OCI-LY1 (cell line): Measurements from ENCODE around the gene PKDCC.

Experiments used
- H2AFZ ChIP-seq: fragments of 200-600 bp; sonication (generic), shearing (Covaris generic); 2 replicates; pipeline ENCODE4 v1.6.0; 2014; ENCODE audit warnings: antibody characterized with exemption, mild to moderate bottlenecking, low read length
- H3F3A ChIP-seq: fragments of 200-600 bp; sonication (generic), shearing (Covaris generic); 2 replicates; pipeline ENCODE4 v1.6.0; 2014; ENCODE audit warnings: mild to moderate bottlenecking, antibody characterized with exemption, low read length, moderate library complexity; ENCODE audit not compliant: insufficient read depth
- H3K27ac ChIP-seq: fragments of 200-600 bp; sonication (generic); 2 replicates; pipeline ENCODE4 v1.5.1; 2014; ENCODE audit warnings: low read length, mixed run types, mild to moderate bottlenecking, low read depth; ENCODE audit not compliant: poor library complexity, severe bottlenecking
- H3K27me3 ChIP-seq: fragments of 200-600 bp; sonication (generic); 2 replicates; pipeline ENCODE4 v1.6.0; 2014; ENCODE audit warnings: antibody characterized with exemption, mild to moderate bottlenecking, low read length, moderate library complexity; ENCODE audit not compliant: insufficient read depth
- H3K36me3 ChIP-seq: fragments of 200-600 bp; sonication (generic); 2 replicates; pipeline ENCODE4 v1.6.1; 2014; ENCODE audit warnings: mild to moderate bottlenecking, antibody characterized with exemption, low read length, moderate library complexity, mixed read lengths; ENCODE audit not compliant: insufficient read depth
- H3K4me1 ChIP-seq: fragments of 200-600 bp; sonication (generic); 2 replicates; pipeline ENCODE4 v1.5.1; 2014; ENCODE audit warnings: mild to moderate bottlenecking, low read length, moderate library complexity; ENCODE audit not compliant: insufficient read depth, severe bottlenecking
- H3K4me2 ChIP-seq: fragments of 200-600 bp; sonication (generic), shearing (Covaris generic); 2 replicates; pipeline ENCODE4 v1.6.1; 2014; ENCODE audit warnings: low read length
- H3K4me3 ChIP-seq: fragments of 200-600 bp; sonication (generic); 2 replicates; pipeline ENCODE4 v1.5.1; 2014; ENCODE audit warnings: low read length, low read depth, mild to moderate bottlenecking, mixed read lengths; ENCODE audit not compliant: poor library complexity, severe bottlenecking
- H3K79me2 ChIP-seq: fragments of 200-600 bp; shearing (Covaris generic); 2 replicates; pipeline ENCODE4 v1.6.1; 2016; ENCODE audit warnings: mixed run types, low read length, mixed read lengths; ENCODE audit not compliant: insufficient read depth
- H3K9ac ChIP-seq: fragments of 200-600 bp; sonication (generic), shearing (Covaris generic); 2 replicates; pipeline ENCODE4 v1.6.1; 2014; ENCODE audit warnings: mild to moderate bottlenecking, low read length, mixed read lengths
- H3K9me2 ChIP-seq: fragments of 200-600 bp; sonication (generic), shearing (Covaris generic); 2 replicates; pipeline ENCODE4 v1.6.1; 2014; ENCODE audit warnings: low read depth, mild to moderate bottlenecking, low read length, mixed read lengths
- H3K9me3 ChIP-seq: fragments of 200-600 bp; shearing (Covaris generic); 2 replicates; pipeline ENCODE4 v1.6.1; 2014; ENCODE audit warnings: low read length, mixed read lengths
- H4K20me1 ChIP-seq: fragments of 200-600 bp; sonication (generic), shearing (Covaris generic); 2 replicates; pipeline ENCODE4 v1.6.0; 2016; ENCODE audit warnings: mild to moderate bottlenecking, low read length; ENCODE audit not compliant: insufficient read depth
- EZH2 ChIP-seq: fragments of 200-600 bp; sonication (generic), shearing (Covaris generic); IDR thresholded peaks from 2 replicates; pipeline ENCODE4 v1.8.0; 2017; ENCODE audit warnings: borderline replicate concordance, mixed run types, mild to moderate bottlenecking, antibody characterized with exemption, low read length, moderate library complexity, mixed read lengths
- TF ChIP-seq, protein P1 (sequence below): fragments of 200-600 bp; sonication (generic), shearing (Covaris generic); IDR thresholded peaks from 2 replicates; pipeline ENCODE4 v1.5.1; 2017; ENCODE audit warnings: mild to moderate bottlenecking, antibody characterized with exemption, low read length, moderate library complexity, mixed read lengths

PKDCC gene

DNA sequence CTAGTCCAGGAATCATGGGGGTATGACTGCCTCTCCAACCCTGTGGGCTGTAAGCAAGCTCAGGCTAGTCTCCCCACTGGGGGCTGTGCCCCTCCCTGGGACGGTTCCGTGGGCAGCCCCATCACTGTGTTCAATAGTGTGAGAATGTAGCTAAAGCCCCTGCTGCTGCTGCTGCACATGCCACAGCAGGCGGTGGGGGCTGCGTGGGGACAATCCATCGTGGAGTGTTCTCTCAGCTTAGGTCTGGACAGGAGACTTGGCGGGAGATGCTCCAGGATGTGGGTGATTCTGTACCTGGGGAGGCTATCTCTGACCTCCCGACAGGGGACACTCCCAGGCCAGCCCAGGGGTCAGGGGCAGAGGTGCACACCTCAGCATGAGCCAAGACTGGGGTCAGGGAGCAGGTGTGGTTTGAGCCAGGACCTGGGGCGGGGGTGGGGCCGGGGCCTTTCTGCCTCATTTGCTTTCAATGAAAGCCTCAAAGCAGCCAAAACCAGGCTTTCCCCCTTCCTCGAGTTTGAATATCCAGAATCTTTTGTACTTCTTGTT lies 10.2 kb downstream of the PKDCC start:
- no peaks in the 10 kb centered on the region for H4K20me1 ChIP-seq
- no peaks in the 10 kb centered on the region for H3K79me2 ChIP-seq
- H3K4me1 ChIP-seq: no peaks in the 10 kb centered on the region
- no peak overlapping the region for H3K4me3 ChIP-seq
- TF ChIP-seq, protein P1, sequence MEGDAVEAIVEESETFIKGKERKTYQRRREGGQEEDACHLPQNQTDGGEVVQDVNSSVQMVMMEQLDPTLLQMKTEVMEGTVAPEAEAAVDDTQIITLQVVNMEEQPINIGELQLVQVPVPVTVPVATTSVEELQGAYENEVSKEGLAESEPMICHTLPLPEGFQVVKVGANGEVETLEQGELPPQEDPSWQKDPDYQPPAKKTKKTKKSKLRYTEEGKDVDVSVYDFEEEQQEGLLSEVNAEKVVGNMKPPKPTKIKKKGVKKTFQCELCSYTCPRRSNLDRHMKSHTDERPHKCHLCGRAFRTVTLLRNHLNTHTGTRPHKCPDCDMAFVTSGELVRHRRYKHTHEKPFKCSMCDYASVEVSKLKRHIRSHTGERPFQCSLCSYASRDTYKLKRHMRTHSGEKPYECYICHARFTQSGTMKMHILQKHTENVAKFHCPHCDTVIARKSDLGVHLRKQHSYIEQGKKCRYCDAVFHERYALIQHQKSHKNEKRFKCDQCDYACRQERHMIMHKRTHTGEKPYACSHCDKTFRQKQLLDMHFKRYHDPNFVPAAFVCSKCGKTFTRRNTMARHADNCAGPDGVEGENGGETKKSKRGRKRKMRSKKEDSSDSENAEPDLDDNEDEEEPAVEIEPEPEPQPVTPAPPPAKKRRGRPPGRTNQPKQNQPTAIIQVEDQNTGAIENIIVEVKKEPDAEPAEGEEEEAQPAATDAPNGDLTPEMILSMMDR: no peak
- no peak for TF ChIP-seq EZH2
- no peaks in the 10 kb centered on the region for H3K27me3 ChIP-seq
- H3K9ac ChIP-seq: no peak overlapping the region
- no peaks in the 10 kb centered on the region for H3K9me3 ChIP-seq
- H3K36me3 ChIP-seq: no peaks in the 10 kb centered on the region
- H3K27ac ChIP-seq: no peak overlapping the region
- H3K4me2 ChIP-seq: no peak overlapping the region
- H3K9me2 ChIP-seq: no peaks in the 10 kb centered on the region
- H2AFZ ChIP-seq: no peak overlapping the region
- no peaks in the 10 kb centered on the region for H3F3A ChIP-seq

DNA sequence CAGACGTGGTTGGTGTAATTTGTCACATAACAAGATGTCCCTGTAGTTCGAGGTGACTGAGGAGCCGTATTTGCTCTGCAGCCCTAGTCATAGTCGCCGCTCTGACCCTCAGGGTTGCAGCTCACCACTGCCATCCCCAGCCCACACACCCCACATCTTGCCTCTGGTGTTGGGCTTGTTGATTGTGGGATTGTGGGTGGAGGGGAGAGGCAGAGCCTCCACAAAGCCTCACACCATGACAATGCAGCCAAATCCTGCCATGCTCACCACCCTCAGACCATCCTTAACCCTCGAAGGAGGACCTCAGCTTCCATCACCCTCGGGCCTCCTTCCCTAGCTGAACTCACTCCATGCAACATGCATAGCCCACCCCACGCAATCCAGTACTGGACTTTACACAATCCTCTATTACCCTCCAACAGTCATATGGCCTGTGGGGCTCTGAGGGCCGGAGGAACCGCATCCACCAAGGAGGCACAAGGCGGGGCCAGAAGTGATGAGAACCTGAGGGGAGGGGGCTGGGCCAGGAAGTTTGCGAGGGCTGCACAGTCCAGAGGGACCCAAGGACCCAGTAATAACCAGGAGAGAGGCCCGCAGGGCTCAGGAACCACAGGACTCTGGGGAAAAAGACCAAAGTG lies 11.6 kb downstream of the PKDCC start:
- H3K9me2 ChIP-seq: no peaks in the 10 kb centered on the region
- TF ChIP-seq EZH2: no peak
- TF ChIP-seq, protein P1: no peak
- H3K4me1 ChIP-seq: no peaks in the 10 kb centered on the region
- H3K4me3 ChIP-seq: no peak overlapping the region
- H3K36me3 ChIP-seq: no peaks in the 10 kb centered on the region
- H3K27me3 ChIP-seq: no peaks in the 10 kb centered on the region
- no peaks in the 10 kb centered on the region for H3K9me3 ChIP-seq
- H3K79me2 ChIP-seq: no peaks in the 10 kb centered on the region
- no peak overlapping the region for H3K9ac ChIP-seq
- H4K20me1 ChIP-seq: no peaks in the 10 kb centered on the region
- no peak overlapping the region for H3K27ac ChIP-seq
- no peaks in the 10 kb centered on the region for H3F3A ChIP-seq
- H3K4me2 ChIP-seq: no peak overlapping the region
- H2AFZ ChIP-seq: no peak overlapping the region

DNA sequence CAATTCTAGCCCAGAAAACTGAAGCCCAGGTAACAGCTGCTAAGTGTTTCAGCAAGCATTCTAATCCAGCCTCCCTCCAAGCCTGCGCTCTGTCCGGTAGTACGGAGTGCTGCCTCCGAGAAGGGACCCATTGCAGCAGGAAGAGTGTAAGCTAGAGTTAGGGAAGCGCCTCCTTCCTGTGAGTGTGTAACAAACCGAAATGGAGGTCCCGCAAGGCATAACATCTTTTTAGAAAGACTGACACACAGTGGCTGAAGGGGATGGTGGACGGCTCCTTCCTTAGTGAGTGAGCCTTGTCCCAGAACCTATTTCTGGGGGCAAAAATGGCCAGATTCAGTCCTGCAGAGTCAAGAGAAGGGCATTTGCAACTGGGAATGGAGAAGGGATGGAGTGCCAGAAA lies 12.2 kb downstream of the PKDCC start:
- H3K4me1 ChIP-seq: no peaks in the 10 kb centered on the region
- no peaks in the 10 kb centered on the region for H4K20me1 ChIP-seq
- no peaks in the 10 kb centered on the region for H3K27me3 ChIP-seq
- no peaks in the 10 kb centered on the region for H3K9me2 ChIP-seq
- no peak overlapping the region for H2AFZ ChIP-seq
- TF ChIP-seq EZH2: no peak
- TF ChIP-seq, protein P1: no peak
- H3F3A ChIP-seq: no peaks in the 10 kb centered on the region
- no peaks in the 10 kb centered on the region for H3K9me3 ChIP-seq
- no peak overlapping the region for H3K27ac ChIP-seq
- no peaks in the 10 kb centered on the region for H3K36me3 ChIP-seq
- no peak overlapping the region for H3K9ac ChIP-seq
- H3K4me2 ChIP-seq: no peak overlapping the region
- no peaks in the 10 kb centered on the region for H3K79me2 ChIP-seq
- no peak overlapping the region for H3K4me3 ChIP-seq
